GM12878 (cell line): ENCODE results near the gene MID1. TPM values are rescaled to one million over a fixed set of nuclear protein-coding genes. Genes with fewer than 3 reads are reported as not detected.

Source experiments
- ATAC-seq: fragments of 200-7000 bp; cut with Tn5 transposase; 3 replicates; pipeline ENCODE4 v1.9.1; 2020; ENCODE audit warnings: mild to moderate bottlenecking, moderate library complexity
- BruUV-seq: library from RNA; stranded (reverse); fragments of 400-500 nt; replicated peaks from 2 replicates; lab custom pipeline; 2021; lab: Mats Ljungman, UMichigan
- CTCF ChIA-PET: fragments of 300-600 bp; sonication (Branson Sonifier 250); formaldehyde crosslinking; extraction: SDS; loops from one replicate; lab custom pipeline; 2021; ENCODE audit warnings: inconsistent platforms; lab: Yijun Ruan, JAX
- POLR2A ChIA-PET: fragments of 350-600 bp; formaldehyde crosslinking; extraction: SDS; loops from one replicate; lab custom pipeline; 2021; ENCODE audit warnings: inconsistent platforms; lab: Charles Lee
- RAD21 ChIA-PET: fragments of 300-600 bp; sonication (Branson Sonifier 250); formaldehyde crosslinking; loops from one replicate; lab custom pipeline; 2023; ENCODE audit warnings: antibody characterized with exemption; ENCODE audit not compliant: unreplicated experiment; lab: Charles Lee
- SMC1A ChIA-PET: fragments of 300-600 bp; sonication (Branson Sonifier 250); formaldehyde crosslinking; loops from one replicate; lab custom pipeline; 2023; ENCODE audit not compliant: unreplicated experiment, uncharacterized antibody; lab: Charles Lee
- DNase-seq: peaks from one replicate; pipeline ENCODE4 v3.0.0-alpha.2; 2011; ENCODE audit warnings: low read depth, low spot score
- FAIRE-seq: peaks from 3 replicates; lab custom pipeline; 2011; peaks lifted over from hg19 to GRCh38; lab: Jason Lieb, UNC
- H2AFZ ChIP-seq: 2 replicates; pipeline ENCODE4 v1.6.0; 2011; ENCODE audit warnings: low read depth, low read length, control low read depth; ENCODE audit not compliant: control insufficient read depth
- H3K27ac ChIP-seq: 2 replicates; pipeline ENCODE4 v1.5.1; 2011; ENCODE audit warnings: control low read depth; ENCODE audit not compliant: control insufficient read depth, insufficient read depth
- H3K27me3 ChIP-seq, 2 experiments: replicated peaks in 1 of 2; 2 replicates each; pipeline versions ENCODE4 v1.6.0 to v1.6.1; 2011; ENCODE audit warnings: low read length in 1 of 2; ENCODE audit not compliant: control insufficient read depth in 2 of 2, insufficient read depth in 2 of 2
- H3K36me3 ChIP-seq, 2 experiments: 2 replicates each; pipeline ENCODE4 v1.5.1; 2011; ENCODE audit warnings: low read length in 1 of 2; ENCODE audit not compliant: control insufficient read depth in 2 of 2, insufficient read depth in 2 of 2
- H3K4me1 ChIP-seq: 2 replicates; pipeline ENCODE4 v1.6.1; 2011; ENCODE audit warnings: mild to moderate bottlenecking, low read length, moderate library complexity, mixed read lengths; ENCODE audit not compliant: control insufficient read depth, insufficient read depth
- H3K4me2 ChIP-seq: 2 replicates; pipeline ENCODE4 v1.6.0; 2011; ENCODE audit warnings: control low read depth; ENCODE audit not compliant: control insufficient read depth, insufficient read depth
- H3K4me3 ChIP-seq: fragments of 200-600 bp; sonication (generic); 2 replicates; pipeline ENCODE4 v1.5.1; 2016
- H3K79me2 ChIP-seq: 2 replicates; pipeline ENCODE4 v1.6.0; 2011; ENCODE audit warnings: low read length; ENCODE audit not compliant: control insufficient read depth, insufficient read depth
- H3K9ac ChIP-seq: 2 replicates; pipeline ENCODE4 v1.8.0; 2011; ENCODE audit warnings: low read length, control low read depth, mixed read lengths; ENCODE audit not compliant: control insufficient read depth, insufficient read depth
- H3K9me3 ChIP-seq: replicated peaks from 3 replicates; pipeline ENCODE4 v1.5.1; 2011; ENCODE audit warnings: mild to moderate bottlenecking, low read length; ENCODE audit not compliant: control insufficient read depth, insufficient read depth
- H4K20me1 ChIP-seq: 2 replicates; pipeline ENCODE4 v1.6.0; 2011; ENCODE audit not compliant: control insufficient read depth, insufficient read depth
- CBFB ChIP-seq: IDR thresholded peaks from 2 replicates; pipeline ENCODE4 v1.6.1; 2016; ENCODE audit warnings: antibody characterized with exemption, low read depth
- FOS ChIP-seq: IDR thresholded peaks from 3 replicates; pipeline ENCODE4 v1.6.1; 2011; ENCODE audit warnings: borderline replicate concordance; ENCODE audit not compliant: insufficient read length; ENCODE audit errors: extremely low read depth
- MXI1 ChIP-seq: fragments of 150-350 bp; IDR thresholded peaks from 2 replicates; pipeline ENCODE4 v1.6.1; 2011; ENCODE audit warnings: low read depth, mild to moderate bottlenecking, inconsistent platforms, low read length, improper control_type of control experiment
- NFIC ChIP-seq: IDR thresholded peaks from 2 replicates; pipeline ENCODE4 v1.6.1; 2012; ENCODE audit warnings: low read depth, mild to moderate bottlenecking, inconsistent platforms, low read length, moderate library complexity
- NKRF ChIP-seq: fragments of 450-650 bp; conservative IDR thresholded peaks from 2 replicates; pipeline ENCODE4 v1.6.1; 2017; ENCODE audit warnings: mild to moderate bottlenecking, moderate library complexity
- POU2F2 ChIP-seq: IDR thresholded peaks from 3 replicates; pipeline ENCODE4 v1.6.1; 2011; ENCODE audit warnings: low read depth, mild to moderate bottlenecking, low read length, borderline replicate concordance
- RCOR1 ChIP-seq: conservative IDR thresholded peaks from 2 replicates; pipeline ENCODE4 v1.6.1; 2012; ENCODE audit warnings: low read depth, low read length, improper control_type of control experiment
- SIX5 ChIP-seq: IDR thresholded peaks from 2 replicates; pipeline ENCODE4 v1.6.1; 2011; ENCODE audit warnings: mild to moderate bottlenecking, low read depth, low read length, moderate library complexity; ENCODE audit not compliant: severe bottlenecking
- SUPT20H ChIP-seq: IDR thresholded peaks from 2 replicates; pipeline ENCODE4 v1.6.1; 2011; ENCODE audit warnings: low read depth, mild to moderate bottlenecking, low read length, moderate library complexity, borderline replicate concordance; ENCODE audit not compliant: control insufficient read depth
- ZSCAN29 ChIP-seq: fragments of 450-650 bp; IDR thresholded peaks from 2 replicates; pipeline ENCODE4 v1.6.1; 2017; ENCODE audit warnings: mild to moderate bottlenecking, moderate library complexity
- WGBS: methylation state at CpG from one replicate; pipeline ENCODE4 v1.1.6; 2016; ENCODE audit warnings: low lambda C conversion rate; ENCODE audit not compliant: insufficient replicate concordance, insufficient coverage; ENCODE audit errors: missing lambda C conversion rate; 5-methylcytosine and 5-hydroxymethylcytosine counted together
- in situ Hi-C: fragments of 300-500 bp; cut with MboI; formaldehyde crosslinking; loops from 9 replicates; pipeline ENCODE4 v1.14.3; 2018; ENCODE audit warnings: mixed read lengths
- intact Hi-C: fragments of 100-400 bp; cut with micrococcal nuclease; formaldehyde crosslinking; loops from one replicate; pipeline ENCODE4 v1.14.2; 2022; ENCODE audit not compliant: unreplicated experiment
- polyA plus RNA-seq, 11 experiments: library from polyadenylated mRNA; depleted of rRNA in 4 of 11; unstranded in 6 of 11; stranded (reverse) in 5 of 11; fragments of >200 nt; fragmentation: Nextera tagmentation in 4 of 11; fragmentation: Illumina TruSeq in 1 of 11; extraction: Ambion mirVana in 4 of 11; extraction: Trizol in 1 of 11; gene quantifications; 1 replicate in 1 of 11; 2 replicates in 10 of 11; pipeline versions ENCODE4 v1.2.1 to v1.2.3, GENCODE V29; 2011 to 2016; ENCODE audit warnings: inconsistent platforms in 2 of 11, missing spikeins in 2 of 11, low read depth in 1 of 11
- total RNA-seq, 4 experiments: library from RNA; depleted of rRNA in 3 of 4; stranded (reverse); fragments of >200 nt in 3 of 4; fragmentation: Illumina TruSeq in 1 of 4; extraction: Trizol in 1 of 4; gene quantifications; 2 replicates each; pipeline versions ENCODE4 v1.2.1 to v1.2.3, GENCODE V29; 2013 to 2021
- TF ChIP-seq, protein P1 (sequence below): fragments of 450-650 bp; IDR thresholded peaks from 2 replicates; pipeline ENCODE4 v1.6.1; 2017; ENCODE audit warnings: mild to moderate bottlenecking, moderate library complexity
- TF ChIP-seq, protein P2 (sequence below): IDR thresholded peaks from 2 replicates; pipeline ENCODE4 v1.6.1; 2012; ENCODE audit warnings: low read depth, low read length, improper control_type of control experiment

MID1 gene
- total and polyA plus RNA-seq, 10 of the 15 experiments (the other 5 are each of a cell fraction or from before 2014, with no cell fraction given) = 0.04 to 0.51 (median 0.14) TPM; not detected in 1

DNA sequence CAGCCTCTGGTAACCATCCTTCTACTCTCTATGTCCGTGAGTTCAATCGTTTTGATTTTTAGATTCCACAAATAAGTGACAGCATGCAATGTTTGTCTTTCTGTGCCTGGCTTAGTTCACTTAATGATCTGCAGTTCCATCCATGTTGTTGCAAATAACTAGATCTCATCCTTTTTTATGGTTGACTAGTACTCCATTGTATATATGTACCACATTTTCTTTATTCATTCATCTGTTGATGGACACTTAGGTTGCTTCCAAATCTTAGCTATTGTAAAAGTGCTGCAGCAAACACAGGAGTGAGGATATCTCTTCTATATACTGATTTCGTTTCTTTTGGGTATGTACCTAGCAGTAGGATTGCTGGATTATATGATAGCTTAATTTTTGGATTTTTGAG is 140.9 kb downstream of the MID1 start:
- no TSS peak for BruUV-seq

More for the DNA sequence above, 140.9 kb downstream of the MID1 start:
- 17% methylated on average over 3 of the region's 3 CpGs for WGBS
- H3K4me1 ChIP-seq = no peaks in the 10 kb centered on the region
- CTCF ChIA-PET = no interaction called here
- no peaks in the 10 kb centered on the region for H4K20me1 ChIP-seq
- no peak for ATAC-seq
- H3K4me2 ChIP-seq = no peak overlapping the region
- H2AFZ ChIP-seq = no peak overlapping the region
- POLR2A ChIA-PET = no interaction called here
- in situ Hi-C loops = no loop called here
- no peak for DNase-seq
- RAD21 ChIA-PET = no interaction called here
- no peaks in the 10 kb centered on the region for H3K27me3 ChIP-seq
- no peaks in the 10 kb centered on the region for H3K9me3 ChIP-seq
- no peak overlapping the region for H3K9ac ChIP-seq
- no peaks in the 10 kb centered on the region for H3K79me2 ChIP-seq
- no peak overlapping the region for H3K4me3 ChIP-seq
- no peak for FAIRE-seq
- no peak overlapping the region for H3K27ac ChIP-seq
- intact Hi-C loops = no loop called here
- TF ChIP-seq ZSCAN29 (no peak), SIX5 (no peak), NKRF (no peak), FOS (no peak), CBFB (no peak), MXI1 (no peak), RCOR1 (no peak), SUPT20H (no peak), POU2F2 (no peak), NFIC (no peak)
- TF ChIP-seq, protein P1, sequence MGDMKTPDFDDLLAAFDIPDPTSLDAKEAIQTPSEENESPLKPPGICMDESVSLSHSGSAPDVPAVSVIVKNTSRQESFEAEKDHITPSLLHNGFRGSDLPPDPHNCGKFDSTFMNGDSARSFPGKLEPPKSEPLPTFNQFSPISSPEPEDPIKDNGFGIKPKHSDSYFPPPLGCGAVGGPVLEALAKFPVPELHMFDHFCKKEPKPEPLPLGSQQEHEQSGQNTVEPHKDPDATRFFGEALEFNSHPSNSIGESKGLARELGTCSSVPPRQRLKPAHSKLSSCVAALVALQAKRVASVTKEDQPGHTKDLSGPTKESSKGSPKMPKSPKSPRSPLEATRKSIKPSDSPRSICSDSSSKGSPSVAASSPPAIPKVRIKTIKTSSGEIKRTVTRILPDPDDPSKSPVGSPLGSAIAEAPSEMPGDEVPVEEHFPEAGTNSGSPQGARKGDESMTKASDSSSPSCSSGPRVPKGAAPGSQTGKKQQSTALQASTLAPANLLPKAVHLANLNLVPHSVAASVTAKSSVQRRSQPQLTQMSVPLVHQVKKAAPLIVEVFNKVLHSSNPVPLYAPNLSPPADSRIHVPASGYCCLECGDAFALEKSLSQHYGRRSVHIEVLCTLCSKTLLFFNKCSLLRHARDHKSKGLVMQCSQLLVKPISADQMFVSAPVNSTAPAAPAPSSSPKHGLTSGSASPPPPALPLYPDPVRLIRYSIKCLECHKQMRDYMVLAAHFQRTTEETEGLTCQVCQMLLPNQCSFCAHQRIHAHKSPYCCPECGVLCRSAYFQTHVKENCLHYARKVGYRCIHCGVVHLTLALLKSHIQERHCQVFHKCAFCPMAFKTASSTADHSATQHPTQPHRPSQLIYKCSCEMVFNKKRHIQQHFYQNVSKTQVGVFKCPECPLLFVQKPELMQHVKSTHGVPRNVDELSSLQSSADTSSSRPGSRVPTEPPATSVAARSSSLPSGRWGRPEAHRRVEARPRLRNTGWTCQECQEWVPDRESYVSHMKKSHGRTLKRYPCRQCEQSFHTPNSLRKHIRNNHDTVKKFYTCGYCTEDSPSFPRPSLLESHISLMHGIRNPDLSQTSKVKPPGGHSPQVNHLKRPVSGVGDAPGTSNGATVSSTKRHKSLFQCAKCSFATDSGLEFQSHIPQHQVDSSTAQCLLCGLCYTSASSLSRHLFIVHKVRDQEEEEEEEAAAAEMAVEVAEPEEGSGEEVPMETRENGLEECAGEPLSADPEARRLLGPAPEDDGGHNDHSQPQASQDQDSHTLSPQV = no peak
- TF ChIP-seq, protein P2, sequence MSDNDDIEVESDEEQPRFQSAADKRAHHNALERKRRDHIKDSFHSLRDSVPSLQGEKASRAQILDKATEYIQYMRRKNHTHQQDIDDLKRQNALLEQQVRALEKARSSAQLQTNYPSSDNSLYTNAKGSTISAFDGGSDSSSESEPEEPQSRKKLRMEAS = no peak
- no peaks in the 10 kb centered on the region for H3K36me3 ChIP-seq
- SMC1A ChIA-PET = no interaction called here
